HL-60 (cell line): ENCODE measurements around the gene ZNF490.

Experiments
- GABPA ChIP-seq: IDR thresholded peaks from 2 replicates; pipeline ENCODE4 v1.6.1; 2012; ENCODE audit warnings: low read depth
- POLR2AphosphoS5 ChIP-seq: IDR thresholded peaks from 2 replicates; pipeline ENCODE4 v1.6.1; 2012; ENCODE audit warnings: low read depth
- TF ChIP-seq, protein P1 (sequence below): IDR thresholded peaks from one replicate; pipeline ENCODE4 v1.5.1; 2011; ENCODE audit warnings: low read length, control low read depth, inconsistent platforms; ENCODE audit not compliant: insufficient read depth
- TF ChIP-seq, protein P2 (sequence below): IDR thresholded peaks from 2 replicates; pipeline ENCODE4 v1.6.1; 2012; ENCODE audit warnings: low read depth; ENCODE audit not compliant: insufficient replicate concordance

DNA sequence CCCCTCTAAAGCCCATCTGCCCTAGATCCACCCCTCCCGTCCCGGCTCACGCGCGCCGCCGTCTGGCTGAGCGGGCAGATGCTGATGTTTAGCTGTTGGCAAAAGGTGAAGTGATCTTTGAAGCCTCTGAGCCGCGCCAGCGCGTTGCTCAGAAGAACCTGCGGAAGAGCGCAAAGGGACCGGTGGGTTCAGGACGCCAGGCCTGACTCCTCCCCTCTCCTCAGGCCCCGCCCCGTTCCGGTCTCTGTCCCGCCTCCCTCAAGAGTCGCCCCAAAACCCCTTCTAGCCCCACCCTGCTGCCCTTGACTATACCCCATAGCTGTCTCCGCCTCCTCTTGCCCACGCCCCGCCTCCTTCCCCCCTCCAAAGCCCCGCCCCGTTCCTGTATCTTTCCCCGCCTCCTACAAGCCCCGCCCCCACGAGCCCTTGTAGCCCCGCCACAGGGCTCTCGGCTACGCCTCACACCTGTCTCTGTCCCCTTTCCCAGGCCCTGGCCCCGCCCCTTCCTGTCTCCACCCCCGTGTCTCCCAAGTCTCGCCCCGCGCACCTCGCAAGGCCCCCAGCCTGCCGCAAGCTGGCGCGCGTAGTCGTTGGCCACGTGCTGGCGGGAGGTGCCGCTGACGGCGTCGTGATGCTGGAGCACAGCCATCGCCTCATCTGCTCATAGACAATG is 46.4 kb upstream of the ZNF490 start:
- TF ChIP-seq, protein P1, sequence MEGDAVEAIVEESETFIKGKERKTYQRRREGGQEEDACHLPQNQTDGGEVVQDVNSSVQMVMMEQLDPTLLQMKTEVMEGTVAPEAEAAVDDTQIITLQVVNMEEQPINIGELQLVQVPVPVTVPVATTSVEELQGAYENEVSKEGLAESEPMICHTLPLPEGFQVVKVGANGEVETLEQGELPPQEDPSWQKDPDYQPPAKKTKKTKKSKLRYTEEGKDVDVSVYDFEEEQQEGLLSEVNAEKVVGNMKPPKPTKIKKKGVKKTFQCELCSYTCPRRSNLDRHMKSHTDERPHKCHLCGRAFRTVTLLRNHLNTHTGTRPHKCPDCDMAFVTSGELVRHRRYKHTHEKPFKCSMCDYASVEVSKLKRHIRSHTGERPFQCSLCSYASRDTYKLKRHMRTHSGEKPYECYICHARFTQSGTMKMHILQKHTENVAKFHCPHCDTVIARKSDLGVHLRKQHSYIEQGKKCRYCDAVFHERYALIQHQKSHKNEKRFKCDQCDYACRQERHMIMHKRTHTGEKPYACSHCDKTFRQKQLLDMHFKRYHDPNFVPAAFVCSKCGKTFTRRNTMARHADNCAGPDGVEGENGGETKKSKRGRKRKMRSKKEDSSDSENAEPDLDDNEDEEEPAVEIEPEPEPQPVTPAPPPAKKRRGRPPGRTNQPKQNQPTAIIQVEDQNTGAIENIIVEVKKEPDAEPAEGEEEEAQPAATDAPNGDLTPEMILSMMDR, result no peak
- TF ChIP-seq POLR2AphosphoS5 (peak; percentile 22; the same call in 1 of the 2 replicates), GABPA (no peak)
- TF ChIP-seq, protein P2, sequence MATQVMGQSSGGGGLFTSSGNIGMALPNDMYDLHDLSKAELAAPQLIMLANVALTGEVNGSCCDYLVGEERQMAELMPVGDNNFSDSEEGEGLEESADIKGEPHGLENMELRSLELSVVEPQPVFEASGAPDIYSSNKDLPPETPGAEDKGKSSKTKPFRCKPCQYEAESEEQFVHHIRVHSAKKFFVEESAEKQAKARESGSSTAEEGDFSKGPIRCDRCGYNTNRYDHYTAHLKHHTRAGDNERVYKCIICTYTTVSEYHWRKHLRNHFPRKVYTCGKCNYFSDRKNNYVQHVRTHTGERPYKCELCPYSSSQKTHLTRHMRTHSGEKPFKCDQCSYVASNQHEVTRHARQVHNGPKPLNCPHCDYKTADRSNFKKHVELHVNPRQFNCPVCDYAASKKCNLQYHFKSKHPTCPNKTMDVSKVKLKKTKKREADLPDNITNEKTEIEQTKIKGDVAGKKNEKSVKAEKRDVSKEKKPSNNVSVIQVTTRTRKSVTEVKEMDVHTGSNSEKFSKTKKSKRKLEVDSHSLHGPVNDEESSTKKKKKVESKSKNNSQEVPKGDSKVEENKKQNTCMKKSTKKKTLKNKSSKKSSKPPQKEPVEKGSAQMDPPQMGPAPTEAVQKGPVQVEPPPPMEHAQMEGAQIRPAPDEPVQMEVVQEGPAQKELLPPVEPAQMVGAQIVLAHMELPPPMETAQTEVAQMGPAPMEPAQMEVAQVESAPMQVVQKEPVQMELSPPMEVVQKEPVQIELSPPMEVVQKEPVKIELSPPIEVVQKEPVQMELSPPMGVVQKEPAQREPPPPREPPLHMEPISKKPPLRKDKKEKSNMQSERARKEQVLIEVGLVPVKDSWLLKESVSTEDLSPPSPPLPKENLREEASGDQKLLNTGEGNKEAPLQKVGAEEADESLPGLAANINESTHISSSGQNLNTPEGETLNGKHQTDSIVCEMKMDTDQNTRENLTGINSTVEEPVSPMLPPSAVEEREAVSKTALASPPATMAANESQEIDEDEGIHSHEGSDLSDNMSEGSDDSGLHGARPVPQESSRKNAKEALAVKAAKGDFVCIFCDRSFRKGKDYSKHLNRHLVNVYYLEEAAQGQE, result no peak
